Kasumi-1 (cell line): ENCODE data around the gene ETV3L.
"Not testable (repeated sequence)": the region's sequence is repeated elsewhere in the genome, so short reads cannot be mapped to it uniquely, and the experiment has no call there.

Experiments used
- DNase-seq, 2 experiments: peaks; one replicate each; lab custom pipeline; 2025; lab: John Stamatoyannopoulos, UW

Gene ETV3L

GRCh38 chr1:157105298-157105987, 5.8 kb upstream of the ETV3L start:
- DNase-seq: no peak

GRCh38 chr1:157104598-157105293, 5.1 kb upstream of the ETV3L start:
- no peak for DNase-seq

- DNase-seq: no peak
These were observed 3.7 kb upstream of the ETV3L start for GRCh38 chr1:157103268-157103667.

GRCh38 chr1:157101149-157101548, 1.5 kb upstream of the ETV3L start:
- no peak for DNase-seq

- not testable (repeated sequence) for DNase-seq
These were observed 498 bp downstream of the ETV3L start for GRCh38 chr1:157098987-157099632.

GRCh38 chr1:157098519-157098918, 1.1 kb downstream of the ETV3L start:
- no peak for DNase-seq

GRCh38 chr1:157097692-157098091, 1.9 kb downstream of the ETV3L start:
- DNase-seq: no peak

- DNase-seq: no peak
These were observed 2.7 kb downstream of the ETV3L start for GRCh38 chr1:157096881-157097280.

GRCh38 chr1:157095551-157095950, 4.1 kb downstream of the ETV3L start:
- no peak for DNase-seq

- DNase-seq: no peak
These were observed 4.5 kb downstream of the ETV3L start for GRCh38 chr1:157095091-157095490.

- DNase-seq: no peak
These were observed 6.8 kb downstream of the ETV3L start for GRCh38 chr1:157092831-157093230.

GRCh38 chr1:157091668-157092273, 7.8 kb downstream of the ETV3L start:
- no peak for DNase-seq

GRCh38 chr1:157091186-157091585, 8.4 kb downstream of the ETV3L start:
- no peak for DNase-seq

- DNase-seq: no peak
These were observed 8.8 kb downstream of the ETV3L start for GRCh38 chr1:157090771-157091170.

GRCh38 chr1:157090196-157090647, 9.4 kb downstream of the ETV3L start:
- DNase-seq: peak; percentile 60 to 76

- DNase-seq: no peak
These were observed 9.8 kb downstream of the ETV3L start for GRCh38 chr1:157089789-157090188.

- DNase-seq: no peak
These were observed 11.0 kb downstream of the ETV3L start for GRCh38 chr1:157088607-157089006.

GRCh38 chr1:157087030-157087429, 12.6 kb downstream of the ETV3L start:
- DNase-seq: no peak

GRCh38 chr1:157086299-157086698, 13.3 kb downstream of the ETV3L start:
- no peak for DNase-seq

GRCh38 chr1:157085421-157085820, 14.2 kb downstream of the ETV3L start:
- no peak for DNase-seq

GRCh38 chr1:157084720-157085119, 14.9 kb downstream of the ETV3L start:
- DNase-seq: no peak

GRCh38 chr1:157081707-157082106, 17.9 kb downstream of the ETV3L start:
- DNase-seq: no peak

- DNase-seq: no peak
These were observed 18.9 kb downstream of the ETV3L start for GRCh38 chr1:157080714-157081113.
